Suprapubic skin (tissue), 4 donors: ENCODE data around the gene CCNF. TPM values are rescaled to one million over a fixed set of nuclear protein-coding genes. Genes with fewer than 3 reads are reported as not detected.

Source experiments
- DNase-seq, 2 donors: peaks; one replicate each; pipeline ENCODE4 v3.0.0-alpha.2; 2019; ENCODE audit warnings: low spot score in 2 of 2
- H3K27ac ChIP-seq: fragments of 200-600 bp; sonication (generic); one replicate; pipeline ENCODE4 v1.5.1; 2019
- H3K27me3 ChIP-seq: fragments of 200-600 bp; sonication (generic); one replicate; pipeline ENCODE4 v1.5.1; 2019
- H3K36me3 ChIP-seq: fragments of 200-600 bp; sonication (generic); one replicate; pipeline ENCODE4 v1.5.1; 2019
- H3K4me1 ChIP-seq: fragments of 200-600 bp; sonication (generic); one replicate; pipeline ENCODE4 v1.5.1; 2019
- H3K4me3 ChIP-seq: fragments of 200-600 bp; sonication (generic); one replicate; pipeline ENCODE4 v1.5.1; 2019; ENCODE audit warnings: mild to moderate bottlenecking
- H3K9me3 ChIP-seq: fragments of 200-600 bp; sonication (generic); one replicate; pipeline ENCODE4 v1.5.1; 2019
- EP300 ChIP-seq: sonication (generic); formaldehyde crosslinking; IDR thresholded peaks from one replicate; pipeline ENCODE4 v1.6.1; 2017; ENCODE audit warnings: antibody characterized with exemption
- POLR2A ChIP-seq, 2 donors: fragments of 450-650 bp; IDR thresholded peaks; one replicate each; pipeline ENCODE4 v1.6.1; 2017; ENCODE audit warnings: antibody characterized with exemption in 2 of 2, mild to moderate bottlenecking in 2 of 2, moderate library complexity in 2 of 2
- POLR2AphosphoS5 ChIP-seq, 3 donors: sonication (generic); formaldehyde crosslinking; IDR thresholded peaks; one replicate each; pipeline ENCODE4 v1.6.1; 2017; ENCODE audit warnings: antibody characterized with exemption in 3 of 3
- WGBS: methylation state at CpG from one replicate; pipeline ENCODE4 v1.1.5; 2018; 5-methylcytosine and 5-hydroxymethylcytosine counted together
- total RNA-seq, 4 donors: library from RNA; depleted of rRNA; stranded (reverse); fragments of >200 nt; gene quantifications; one replicate each; pipeline ENCODE4 v1.1.0, GENCODE V29; 2016
- TF ChIP-seq, protein P1 (sequence below), 2 donors: fragments of 200-600 bp in 1 of 2; fragments of 450-650 bp in 1 of 2; sonication (generic) in 1 of 2; IDR thresholded peaks; one replicate each; pipeline ENCODE4 v1.5.1; 2016 to 2019; ENCODE audit warnings: antibody characterized with exemption in 2 of 2, mild to moderate bottlenecking in 1 of 2, moderate library complexity in 1 of 2

Gene CCNF
- total RNA-seq, 4 donors from 2014 or later = 6.8 to 12.4 (median 10.1) TPM

DNA sequence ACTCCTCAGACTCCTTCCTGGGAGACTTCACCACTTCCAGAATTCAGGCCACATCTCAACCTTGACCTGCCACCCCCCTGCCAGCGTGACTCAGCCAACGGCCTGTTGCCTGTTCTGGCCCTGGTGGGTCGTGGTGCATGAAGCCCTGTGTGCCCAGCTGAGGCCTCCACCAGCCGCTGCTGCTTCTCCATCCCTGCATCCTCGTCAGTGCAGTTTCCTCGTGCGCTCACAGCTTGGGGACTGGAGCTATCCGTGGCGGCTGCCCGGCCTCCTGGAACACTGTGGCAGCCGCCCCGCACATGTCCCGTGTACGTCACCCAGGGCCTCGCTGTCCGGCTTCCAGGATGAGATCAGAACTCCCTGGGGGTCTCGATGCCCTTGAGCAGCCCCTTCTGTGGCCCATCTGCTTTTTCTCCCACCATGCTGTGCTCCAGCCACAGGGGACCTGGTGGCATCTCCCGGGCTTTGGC lies 22.6 kb downstream of the CCNF start:
- peak in 1 of 2 donors; percentile 77 for DNase-seq
- no peak overlapping the region for H3K4me3 ChIP-seq
- H3K4me1 ChIP-seq = no peaks in the 10 kb centered on the region
- no peak overlapping the region for H3K27ac ChIP-seq
- no peaks in the 10 kb centered on the region for H3K27me3 ChIP-seq
- WGBS = 99% methylated on average over 13 of the region's 18 CpGs
- no peaks in the 10 kb centered on the region for H3K9me3 ChIP-seq
- TF ChIP-seq POLR2AphosphoS5 (IDR thresholded peaks at IDR 0.05) = no peak
- TF ChIP-seq, protein P1, sequence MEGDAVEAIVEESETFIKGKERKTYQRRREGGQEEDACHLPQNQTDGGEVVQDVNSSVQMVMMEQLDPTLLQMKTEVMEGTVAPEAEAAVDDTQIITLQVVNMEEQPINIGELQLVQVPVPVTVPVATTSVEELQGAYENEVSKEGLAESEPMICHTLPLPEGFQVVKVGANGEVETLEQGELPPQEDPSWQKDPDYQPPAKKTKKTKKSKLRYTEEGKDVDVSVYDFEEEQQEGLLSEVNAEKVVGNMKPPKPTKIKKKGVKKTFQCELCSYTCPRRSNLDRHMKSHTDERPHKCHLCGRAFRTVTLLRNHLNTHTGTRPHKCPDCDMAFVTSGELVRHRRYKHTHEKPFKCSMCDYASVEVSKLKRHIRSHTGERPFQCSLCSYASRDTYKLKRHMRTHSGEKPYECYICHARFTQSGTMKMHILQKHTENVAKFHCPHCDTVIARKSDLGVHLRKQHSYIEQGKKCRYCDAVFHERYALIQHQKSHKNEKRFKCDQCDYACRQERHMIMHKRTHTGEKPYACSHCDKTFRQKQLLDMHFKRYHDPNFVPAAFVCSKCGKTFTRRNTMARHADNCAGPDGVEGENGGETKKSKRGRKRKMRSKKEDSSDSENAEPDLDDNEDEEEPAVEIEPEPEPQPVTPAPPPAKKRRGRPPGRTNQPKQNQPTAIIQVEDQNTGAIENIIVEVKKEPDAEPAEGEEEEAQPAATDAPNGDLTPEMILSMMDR (IDR thresholded peaks at IDR 0.05) = no peak
- no peak for TF ChIP-seq POLR2A (IDR thresholded peaks at IDR 0.05)
- no peak for TF ChIP-seq EP300
- peaks cover 56% of the 10 kb centered on the region for H3K36me3 ChIP-seq

GRCh38 chr16:2452650-2453049 lies 23.4 kb downstream of the CCNF start:
- H3K27me3 ChIP-seq = no peaks in the 10 kb centered on the region
- no peak overlapping the region for H3K27ac ChIP-seq
- no peak for DNase-seq
- no peaks in the 10 kb centered on the region for H3K4me1 ChIP-seq
- no peaks in the 10 kb centered on the region for H3K9me3 ChIP-seq
- TF ChIP-seq, protein P1 (IDR thresholded peaks at IDR 0.05) = no peak
- TF ChIP-seq POLR2A (IDR thresholded peaks at IDR 0.05) = no peak
- TF ChIP-seq EP300 = no peak
- no peak for TF ChIP-seq POLR2AphosphoS5 (IDR thresholded peaks at IDR 0.05)
- H3K36me3 ChIP-seq = peaks cover 56% of the 10 kb centered on the region
- WGBS = 97% methylated on average over 8 of the region's 8 CpGs
- H3K4me3 ChIP-seq = no peak overlapping the region

- WGBS = 82% methylated on average over 24 of the region's 28 CpGs
- TF ChIP-seq POLR2AphosphoS5 (IDR thresholded peaks at IDR 0.05) (no peak), EP300 (no peak), POLR2A (IDR thresholded peaks at IDR 0.05) (no peak)
- TF ChIP-seq, protein P1 (IDR thresholded peaks at IDR 0.05) = no peak
- no peaks in the 10 kb centered on the region for H3K27me3 ChIP-seq
- peaks cover 42% of the 10 kb centered on the region for H3K36me3 ChIP-seq
- H3K4me1 ChIP-seq = peaks cover 14% of the 10 kb centered on the region
- H3K4me3 ChIP-seq = no peak overlapping the region
- H3K9me3 ChIP-seq = no peaks in the 10 kb centered on the region
- peak in 1 of 2 donors; percentile 71 for DNase-seq
- H3K27ac ChIP-seq = no peak overlapping the region
Measured at GRCh38 chr16:2455081-2455845, 26.0 kb downstream of the CCNF start.

DNA sequence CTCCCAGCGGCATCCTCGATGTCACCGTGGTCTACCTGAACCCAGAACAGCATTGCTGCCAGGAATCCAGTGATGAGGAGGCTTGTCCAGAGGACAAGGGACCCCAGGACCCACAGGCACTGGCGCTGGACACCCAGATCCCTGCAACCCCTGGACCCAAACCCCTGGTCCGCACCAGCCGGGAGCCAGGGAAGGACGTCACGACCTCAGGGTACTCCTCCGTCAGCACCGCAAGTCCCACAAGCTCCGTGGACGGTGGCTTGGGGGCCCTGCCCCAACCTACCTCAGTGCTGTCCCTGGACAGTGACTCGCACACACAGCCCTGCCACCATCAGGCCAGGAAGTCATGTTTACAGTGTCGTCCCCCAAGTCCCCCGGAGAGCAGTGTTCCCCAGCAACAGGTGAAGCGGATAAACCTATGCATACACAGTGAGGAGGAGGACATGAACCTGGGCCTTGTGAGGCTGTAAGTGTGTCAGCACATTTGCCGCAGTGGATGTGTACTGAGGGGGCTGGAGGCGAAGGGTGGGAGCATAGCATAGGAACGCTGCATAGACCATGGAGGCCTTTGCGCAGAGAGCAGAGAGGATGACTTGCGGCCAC lies 27.4 kb downstream of the CCNF start:
- Histone ChIP-seq H3K27me3 (no peaks in the 10 kb centered on the region), H3K27ac (no peak overlapping the region), H3K9me3 (no peaks in the 10 kb centered on the region), H3K4me1 (peaks cover 18% of the 10 kb centered on the region), H3K4me3 (no peak overlapping the region), H3K36me3 (peaks cover 31% of the 10 kb centered on the region)
- WGBS = 93% methylated on average over 17 of the region's 21 CpGs
- peak in 1 of 2 donors; percentile 76 for DNase-seq
- TF ChIP-seq EP300 (no peak), POLR2A (IDR thresholded peaks at IDR 0.05) (no peak), POLR2AphosphoS5 (IDR thresholded peaks at IDR 0.05) (no peak)
- TF ChIP-seq, protein P1 (IDR thresholded peaks at IDR 0.05) = no peak

DNA sequence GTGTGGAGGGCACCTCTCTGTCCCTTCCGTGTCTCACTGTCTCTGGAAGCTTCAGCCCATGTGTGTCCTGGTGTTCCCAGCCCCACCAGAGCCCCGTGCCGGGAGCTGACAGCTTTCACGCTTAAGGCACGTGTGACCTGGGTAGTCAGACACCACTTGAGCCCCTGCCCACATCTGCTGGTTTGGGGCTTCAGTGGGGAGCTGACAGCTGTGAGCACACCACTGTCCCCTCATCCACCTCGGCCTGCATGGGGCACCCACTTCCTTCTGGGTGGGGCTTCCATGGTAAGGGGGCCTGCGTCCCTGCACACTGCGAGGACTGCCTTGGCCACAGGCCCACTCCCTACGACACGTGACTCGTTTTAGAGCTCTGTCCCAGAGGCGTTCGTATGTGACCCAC lies 28.0 kb downstream of the CCNF start:
- DNase-seq = peak in 1 of 2 donors; percentile 70
- 72% methylated on average over 13 of the region's 13 CpGs for WGBS

More for the DNA sequence above, 28.0 kb downstream of the CCNF start:
- Histone ChIP-seq H3K4me3 (no peak overlapping the region), H3K9me3 (no peaks in the 10 kb centered on the region), H3K27ac (no peak overlapping the region), H3K36me3 (peaks cover 25% of the 10 kb centered on the region), H3K4me1 (peaks cover 18% of the 10 kb centered on the region), H3K27me3 (no peaks in the 10 kb centered on the region)
- no peak for TF ChIP-seq EP300
- TF ChIP-seq POLR2A (IDR thresholded peaks at IDR 0.05) = no peak
- TF ChIP-seq, protein P1 (IDR thresholded peaks at IDR 0.05) = no peak
- TF ChIP-seq POLR2AphosphoS5 (IDR thresholded peaks at IDR 0.05) = no peak
